Activated naive CD4-positive, alpha-beta T cell treated with anti-CD3 and anti-CD28 coated beads, Interleukin-2, amount 10 ng/mL, durations not matched to agents 7 days and 5 days (primary cell): Measurements from ENCODE around the gene ABI3BP.

Experiments used
- CTCF ChIA-PET: fragments of 350-600 bp; sonication (Branson Sonifier 250); formaldehyde crosslinking; loops from one replicate; lab custom pipeline; 2021; ENCODE audit warnings: antibody characterized with exemption; lab: Charles Lee
- DNase-seq: peaks from one replicate; pipeline ENCODE4 v3.0.0-alpha.2; 2020
- H3K27ac Mint-ChIP-seq: one replicate; pipeline ENCODE4 v1.8.0; 2021; ENCODE audit warnings: mild to moderate bottlenecking, moderate library complexity, mixed read lengths
- H3K27me3 Mint-ChIP-seq: one replicate; pipeline ENCODE4 v1.8.0; 2021; ENCODE audit warnings: mild to moderate bottlenecking, mixed read lengths
- H3K36me3 Mint-ChIP-seq: one replicate; pipeline ENCODE4 v1.8.0; 2021; ENCODE audit warnings: mixed read lengths
- H3K4me1 Mint-ChIP-seq: one replicate; pipeline ENCODE4 v1.8.0; 2021; ENCODE audit warnings: mixed read lengths
- H3K4me3 Mint-ChIP-seq: one replicate; pipeline ENCODE4 v1.8.0; 2021; ENCODE audit warnings: mild to moderate bottlenecking, moderate library complexity, mixed read lengths
- H3K9me3 Mint-ChIP-seq: one replicate; pipeline ENCODE4 v1.8.0; 2021; ENCODE audit warnings: mixed read lengths

The ABI3BP gene

GRCh38 chr3:101009386-101009785 is 16.2 kb upstream of the ABI3BP start:
- CTCF ChIA-PET: no interaction called here
- no peak overlapping the region for H3K4me3 Mint-ChIP-seq
- no peaks in the 10 kb centered on the region for H3K36me3 Mint-ChIP-seq
- no peaks in the 10 kb centered on the region for H3K4me1 Mint-ChIP-seq
- no peak overlapping the region for H3K27ac Mint-ChIP-seq
- DNase-seq: no peak
- H3K27me3 Mint-ChIP-seq: no peaks in the 10 kb centered on the region
- peaks cover 5% of the 10 kb centered on the region for H3K9me3 Mint-ChIP-seq

- Mint-ChIP-seq H3K27ac (no peak overlapping the region), H3K4me1 (no peaks in the 10 kb centered on the region), H3K27me3 (no peaks in the 10 kb centered on the region), H3K9me3 (peaks cover 3% of the 10 kb centered on the region), H3K36me3 (no peaks in the 10 kb centered on the region), H3K4me3 (no peak overlapping the region)
- CTCF ChIA-PET: no interaction called here
- no peak for DNase-seq
Measured at GRCh38 chr3:100999160-100999559, 5.9 kb upstream of the ABI3BP start.

GRCh38 chr3:100994809-100995208 is 1.6 kb upstream of the ABI3BP start:
- no peaks in the 10 kb centered on the region for H3K4me1 Mint-ChIP-seq
- H3K36me3 Mint-ChIP-seq: no peaks in the 10 kb centered on the region
- no peaks in the 10 kb centered on the region for H3K9me3 Mint-ChIP-seq
- H3K27ac Mint-ChIP-seq: no peak overlapping the region
- peaks cover 9% of the 10 kb centered on the region for H3K27me3 Mint-ChIP-seq
- CTCF ChIA-PET: no interaction called here
- no peak for DNase-seq
- H3K4me3 Mint-ChIP-seq: no peak overlapping the region

- Mint-ChIP-seq H3K36me3 (no peaks in the 10 kb centered on the region), H3K27me3 (peaks cover 9% of the 10 kb centered on the region)
Measured at GRCh38 chr3:100994187-100994586, 966 bp upstream of the ABI3BP start.

GRCh38 chr3:100992231-100993012 is 799 bp downstream of the ABI3BP start:
- H3K27ac Mint-ChIP-seq: no peak overlapping the region
- CTCF ChIA-PET: interaction anchor here (0.7 kb wide), 1 partner anchor 12 kb away, joined by 4 read pairs; no protein-coding TSS in a partner anchor
- no peak for DNase-seq

More at GRCh38 chr3:100994187-100994586, 966 bp upstream of the ABI3BP start:
- Mint-ChIP-seq H3K27ac (no peak overlapping the region), H3K9me3 (no peaks in the 10 kb centered on the region), H3K4me1 (no peaks in the 10 kb centered on the region), H3K4me3 (no peak overlapping the region)
- CTCF ChIA-PET: no interaction called here
- DNase-seq: no peak

GRCh38 chr3:100988080-100988479 is 5.1 kb downstream of the ABI3BP start:
- no peak for DNase-seq
- no peak overlapping the region for H3K27ac Mint-ChIP-seq
- H3K4me1 Mint-ChIP-seq: no peaks in the 10 kb centered on the region
- no peak overlapping the region for H3K4me3 Mint-ChIP-seq
- H3K9me3 Mint-ChIP-seq: no peaks in the 10 kb centered on the region
- no peaks in the 10 kb centered on the region for H3K36me3 Mint-ChIP-seq
- CTCF ChIA-PET: no interaction called here
- H3K27me3 Mint-ChIP-seq: peaks cover 7% of the 10 kb centered on the region

More at GRCh38 chr3:100992231-100993012, 799 bp downstream of the ABI3BP start:
- Mint-ChIP-seq H3K36me3 (no peaks in the 10 kb centered on the region), H3K4me3 (no peak overlapping the region), H3K9me3 (no peaks in the 10 kb centered on the region), H3K27me3 (peaks cover 11% of the 10 kb centered on the region), H3K4me1 (no peaks in the 10 kb centered on the region)

GRCh38 chr3:100984308-100984707 is 8.9 kb downstream of the ABI3BP start:
- Mint-ChIP-seq H3K36me3 (no peaks in the 10 kb centered on the region), H3K9me3 (no peaks in the 10 kb centered on the region), H3K4me1 (no peaks in the 10 kb centered on the region), H3K27ac (no peak overlapping the region), H3K4me3 (no peak overlapping the region), H3K27me3 (peaks cover 7% of the 10 kb centered on the region)
- CTCF ChIA-PET: no interaction called here
- DNase-seq: no peak

GRCh38 chr3:100982710-100983109 is 10.5 kb downstream of the ABI3BP start:
- H3K36me3 Mint-ChIP-seq: no peaks in the 10 kb centered on the region
- CTCF ChIA-PET: no interaction called here

GRCh38 chr3:100981164-100981911 is 11.9 kb downstream of the ABI3BP start:
- no peak for DNase-seq
- H3K4me1 Mint-ChIP-seq: no peaks in the 10 kb centered on the region
- no peak overlapping the region for H3K4me3 Mint-ChIP-seq
- H3K36me3 Mint-ChIP-seq: no peaks in the 10 kb centered on the region
- H3K27ac Mint-ChIP-seq: no peak overlapping the region
- no peaks in the 10 kb centered on the region for H3K9me3 Mint-ChIP-seq
- peaks cover 4% of the 10 kb centered on the region for H3K27me3 Mint-ChIP-seq
- CTCF ChIA-PET: no interaction called here

More at GRCh38 chr3:100982710-100983109, 10.5 kb downstream of the ABI3BP start:
- Mint-ChIP-seq H3K27ac (no peak overlapping the region), H3K9me3 (no peaks in the 10 kb centered on the region), H3K4me3 (no peak overlapping the region), H3K4me1 (no peaks in the 10 kb centered on the region), H3K27me3 (peaks cover 4% of the 10 kb centered on the region)
- no peak for DNase-seq

- Mint-ChIP-seq H3K4me3 (no peak overlapping the region), H3K36me3 (no peaks in the 10 kb centered on the region), H3K27ac (no peak overlapping the region), H3K27me3 (peaks cover 4% of the 10 kb centered on the region), H3K4me1 (no peaks in the 10 kb centered on the region), H3K9me3 (no peaks in the 10 kb centered on the region)
- no peak for DNase-seq
- CTCF ChIA-PET: no interaction called here
Measured at GRCh38 chr3:100978011-100978659, 15.1 kb downstream of the ABI3BP start.

- Mint-ChIP-seq H3K27me3 (no peaks in the 10 kb centered on the region), H3K9me3 (no peaks in the 10 kb centered on the region), H3K4me3 (no peak overlapping the region), H3K36me3 (no peaks in the 10 kb centered on the region), H3K27ac (no peak overlapping the region), H3K4me1 (no peaks in the 10 kb centered on the region)
- DNase-seq: no peak
- CTCF ChIA-PET: no interaction called here
Measured at GRCh38 chr3:100976611-100977010, 16.6 kb downstream of the ABI3BP start.

- Mint-ChIP-seq H3K4me3 (no peak overlapping the region), H3K9me3 (no peaks in the 10 kb centered on the region), H3K27me3 (no peaks in the 10 kb centered on the region), H3K36me3 (no peaks in the 10 kb centered on the region), H3K4me1 (no peaks in the 10 kb centered on the region), H3K27ac (no peak overlapping the region)
- CTCF ChIA-PET: no interaction called here
- no peak for DNase-seq
Measured at GRCh38 chr3:100975714-100976113, 17.5 kb downstream of the ABI3BP start.

- DNase-seq: no peak
- CTCF ChIA-PET: no interaction called here
- Mint-ChIP-seq H3K4me1 (no peaks in the 10 kb centered on the region), H3K27me3 (no peaks in the 10 kb centered on the region), H3K9me3 (no peaks in the 10 kb centered on the region), H3K36me3 (no peaks in the 10 kb centered on the region), H3K27ac (no peak overlapping the region), H3K4me3 (no peak overlapping the region)
Measured at GRCh38 chr3:100973594-100973993, 19.6 kb downstream of the ABI3BP start.

- Mint-ChIP-seq H3K4me1 (no peaks in the 10 kb centered on the region), H3K27me3 (no peaks in the 10 kb centered on the region), H3K36me3 (no peaks in the 10 kb centered on the region), H3K9me3 (no peaks in the 10 kb centered on the region), H3K4me3 (no peak overlapping the region), H3K27ac (no peak overlapping the region)
- CTCF ChIA-PET: no interaction called here
- no peak for DNase-seq
Measured at GRCh38 chr3:100972867-100973266, 20.4 kb downstream of the ABI3BP start.
